GM23338 (cell line): ENCODE measurements around the gene CDC25C.

ENCODE experiments used
- CREB1 ChIP-seq: fragments of 250-450 bp; sonication (Bioruptor Pico); IDR thresholded peaks from 2 replicates; pipeline ENCODE4 v1.5.0; 2020; ENCODE audit warnings: low read depth, mild to moderate bottlenecking, moderate library complexity
- CTCF ChIP-seq, 2 experiments: fragments of 200-600 bp in 1 of 2; sonication (generic) in 1 of 2; conservative IDR thresholded peaks; 2 replicates each; pipeline versions ENCODE4 v1.5.1 to v1.6.1; 2016 to 2017; ENCODE audit warnings: antibody characterized with exemption in 2 of 2, low read depth in 2 of 2, mild to moderate bottlenecking in 2 of 2, moderate library complexity in 1 of 2
- ETS1 ChIP-seq: IDR thresholded peaks from 2 replicates; pipeline ENCODE4 v1.6.1; 2016; ENCODE audit warnings: antibody characterized with exemption
- EZH2 ChIP-seq: fragments of 200-600 bp; sonication (generic); IDR thresholded peaks from one replicate; pipeline ENCODE4 v1.8.0; 2017; ENCODE audit warnings: antibody characterized with exemption, mild to moderate bottlenecking, low read depth; ENCODE audit not compliant: unreplicated experiment
- EZH2phosphoT487 ChIP-seq: fragments of 200-600 bp; sonication (generic); IDR thresholded peaks from one replicate; pipeline ENCODE4 v1.8.1; 2018; ENCODE audit warnings: antibody characterized with exemption; ENCODE audit not compliant: unreplicated experiment
- JUNB ChIP-seq: IDR thresholded peaks from one replicate; pipeline ENCODE4 v1.6.1; 2016; ENCODE audit warnings: antibody characterized with exemption; ENCODE audit not compliant: unreplicated experiment
- NANOG ChIP-seq: IDR thresholded peaks from 2 replicates; pipeline ENCODE4 v1.6.1; 2016; ENCODE audit warnings: antibody characterized with exemption, borderline replicate concordance
- POLR2AphosphoS5 ChIP-seq: IDR thresholded peaks from 2 replicates; pipeline ENCODE4 v1.6.1; 2016; ENCODE audit warnings: antibody characterized with exemption, low read depth
- REST ChIP-seq: IDR thresholded peaks from one replicate; pipeline ENCODE4 v1.6.1; 2018; ENCODE audit warnings: antibody characterized with exemption; ENCODE audit not compliant: unreplicated experiment
- ZNF114 ChIP-seq: fragments of 250-450 bp; sonication (Bioruptor Pico); IDR thresholded peaks from 2 replicates; pipeline ENCODE4 v1.5.0; 2020; ENCODE audit warnings: mild to moderate bottlenecking, moderate library complexity
- ZNF331 ChIP-seq: fragments of 250-450 bp; sonication (Bioruptor Pico); IDR thresholded peaks from 2 replicates; pipeline ENCODE4 v1.5.0; 2020; ENCODE audit warnings: low read depth, mild to moderate bottlenecking, moderate library complexity

- no peak for TF ChIP-seq CTCF (conservative IDR thresholded peaks at IDR 0.05; ENCODE audit: low read depth in 2 of 2)
- no peak for TF ChIP-seq REST
- TF ChIP-seq JUNB: no peak
- no peak for TF ChIP-seq EZH2
- TF ChIP-seq POLR2AphosphoS5: no peak
- TF ChIP-seq CREB1: no peak
- no peak for TF ChIP-seq EZH2phosphoT487
- TF ChIP-seq NANOG: no peak
- no peak for TF ChIP-seq ETS1
- no peak for TF ChIP-seq ZNF331
- TF ChIP-seq ZNF114 (CRISPR knock-in tag): no peak
Measured at GRCh38 chr5:138372653-138373052, 41.0 kb upstream of the CDC25C start.
